GM12878 (cell line): ENCODE data around the gene WNK2. TPM values are rescaled to one million over a fixed set of nuclear protein-coding genes. Genes with fewer than 3 reads are reported as not detected.

Experiments used
- ATAC-seq: fragments of 200-7000 bp; cut with Tn5 transposase; 3 replicates; pipeline ENCODE4 v1.9.1; 2020; ENCODE audit warnings: mild to moderate bottlenecking, moderate library complexity
- BruUV-seq: library from RNA; stranded (reverse); fragments of 400-500 nt; replicated peaks from 2 replicates; lab custom pipeline; 2021; lab: Mats Ljungman, UMichigan
- CTCF ChIA-PET: fragments of 300-600 bp; sonication (Branson Sonifier 250); formaldehyde crosslinking; extraction: SDS; loops from one replicate; lab custom pipeline; 2021; ENCODE audit warnings: inconsistent platforms; lab: Yijun Ruan, JAX
- POLR2A ChIA-PET: fragments of 350-600 bp; formaldehyde crosslinking; extraction: SDS; loops from one replicate; lab custom pipeline; 2021; ENCODE audit warnings: inconsistent platforms; lab: Charles Lee
- RAD21 ChIA-PET: fragments of 300-600 bp; sonication (Branson Sonifier 250); formaldehyde crosslinking; loops from one replicate; lab custom pipeline; 2023; ENCODE audit warnings: antibody characterized with exemption; ENCODE audit not compliant: unreplicated experiment; lab: Charles Lee
- SMC1A ChIA-PET: fragments of 300-600 bp; sonication (Branson Sonifier 250); formaldehyde crosslinking; loops from one replicate; lab custom pipeline; 2023; ENCODE audit not compliant: unreplicated experiment, uncharacterized antibody; lab: Charles Lee
- DNase-seq: peaks from one replicate; pipeline ENCODE4 v3.0.0-alpha.2; 2011; ENCODE audit warnings: low read depth, low spot score
- FAIRE-seq: peaks from 3 replicates; lab custom pipeline; 2011; peaks lifted over from hg19 to GRCh38; lab: Jason Lieb, UNC
- H2AFZ ChIP-seq: 2 replicates; pipeline ENCODE4 v1.6.0; 2011; ENCODE audit warnings: low read depth, low read length, control low read depth; ENCODE audit not compliant: control insufficient read depth
- H3K27ac ChIP-seq: 2 replicates; pipeline ENCODE4 v1.5.1; 2011; ENCODE audit warnings: control low read depth; ENCODE audit not compliant: control insufficient read depth, insufficient read depth
- H3K27me3 ChIP-seq, 2 experiments: replicated peaks in 1 of 2; 2 replicates each; pipeline versions ENCODE4 v1.6.0 to v1.6.1; 2011; ENCODE audit warnings: low read length in 1 of 2; ENCODE audit not compliant: control insufficient read depth in 2 of 2, insufficient read depth in 2 of 2
- H3K36me3 ChIP-seq, 2 experiments: 2 replicates each; pipeline ENCODE4 v1.5.1; 2011; ENCODE audit warnings: low read length in 1 of 2; ENCODE audit not compliant: control insufficient read depth in 2 of 2, insufficient read depth in 2 of 2
- H3K4me1 ChIP-seq: 2 replicates; pipeline ENCODE4 v1.6.1; 2011; ENCODE audit warnings: mild to moderate bottlenecking, low read length, moderate library complexity, mixed read lengths; ENCODE audit not compliant: control insufficient read depth, insufficient read depth
- H3K4me2 ChIP-seq: 2 replicates; pipeline ENCODE4 v1.6.0; 2011; ENCODE audit warnings: control low read depth; ENCODE audit not compliant: control insufficient read depth, insufficient read depth
- H3K4me3 ChIP-seq: fragments of 200-600 bp; sonication (generic); 2 replicates; pipeline ENCODE4 v1.5.1; 2016
- H3K79me2 ChIP-seq: 2 replicates; pipeline ENCODE4 v1.6.0; 2011; ENCODE audit warnings: low read length; ENCODE audit not compliant: control insufficient read depth, insufficient read depth
- H3K9ac ChIP-seq: 2 replicates; pipeline ENCODE4 v1.8.0; 2011; ENCODE audit warnings: low read length, control low read depth, mixed read lengths; ENCODE audit not compliant: control insufficient read depth, insufficient read depth
- H3K9me3 ChIP-seq: replicated peaks from 3 replicates; pipeline ENCODE4 v1.5.1; 2011; ENCODE audit warnings: mild to moderate bottlenecking, low read length; ENCODE audit not compliant: control insufficient read depth, insufficient read depth
- H4K20me1 ChIP-seq: 2 replicates; pipeline ENCODE4 v1.6.0; 2011; ENCODE audit not compliant: control insufficient read depth, insufficient read depth
- FOXM1 ChIP-seq: IDR thresholded peaks from 2 replicates; pipeline ENCODE4 v1.6.1; 2012; ENCODE audit warnings: low read depth, mild to moderate bottlenecking, inconsistent platforms, low read length, moderate library complexity
- HCFC1 ChIP-seq: fragments of 150-350 bp; IDR thresholded peaks from 2 replicates; pipeline ENCODE4 v1.6.1; 2014; ENCODE audit warnings: low read length
- KDM1A ChIP-seq: fragments of 200-600 bp; sonication (generic); IDR thresholded peaks from 2 replicates; pipeline ENCODE4 v1.6.1; 2016; ENCODE audit warnings: borderline replicate concordance
- LARP7 ChIP-seq: fragments of 450-650 bp; IDR thresholded peaks from 2 replicates; pipeline ENCODE4 v1.6.1; 2017; ENCODE audit warnings: mild to moderate bottlenecking
- RFX5 ChIP-seq: IDR thresholded peaks from 2 replicates; pipeline ENCODE4 v1.6.1; 2011; ENCODE audit warnings: low read depth, low read length, improper control_type of control experiment
- SMAD1 ChIP-seq: fragments of 450-650 bp; IDR thresholded peaks from 2 replicates; pipeline ENCODE4 v1.6.1; 2018; ENCODE audit warnings: mild to moderate bottlenecking, low read depth; ENCODE audit not compliant: partially characterized antibody
- WRNIP1 ChIP-seq: IDR thresholded peaks from 2 replicates; pipeline ENCODE4 v1.6.1; 2011; ENCODE audit warnings: low read depth, low read length, improper control_type of control experiment, borderline replicate concordance
- ZZZ3 ChIP-seq: IDR thresholded peaks from 2 replicates; pipeline ENCODE4 v1.6.1; 2011; ENCODE audit warnings: low read depth; ENCODE audit not compliant: control insufficient read depth, insufficient read length
- WGBS: methylation state at CpG from one replicate; pipeline ENCODE4 v1.1.6; 2016; ENCODE audit warnings: low lambda C conversion rate; ENCODE audit not compliant: insufficient replicate concordance, insufficient coverage; ENCODE audit errors: missing lambda C conversion rate; 5-methylcytosine and 5-hydroxymethylcytosine counted together
- in situ Hi-C: fragments of 300-500 bp; cut with MboI; formaldehyde crosslinking; loops from 9 replicates; pipeline ENCODE4 v1.14.3; 2018; ENCODE audit warnings: mixed read lengths
- intact Hi-C: fragments of 100-400 bp; cut with micrococcal nuclease; formaldehyde crosslinking; loops from one replicate; pipeline ENCODE4 v1.14.2; 2022; ENCODE audit not compliant: unreplicated experiment
- polyA plus RNA-seq, 11 experiments: library from polyadenylated mRNA; depleted of rRNA in 4 of 11; unstranded in 6 of 11; stranded (reverse) in 5 of 11; fragments of >200 nt; fragmentation: Nextera tagmentation in 4 of 11; fragmentation: Illumina TruSeq in 1 of 11; extraction: Ambion mirVana in 4 of 11; extraction: Trizol in 1 of 11; gene quantifications; 1 replicate in 1 of 11; 2 replicates in 10 of 11; pipeline versions ENCODE4 v1.2.1 to v1.2.3, GENCODE V29; 2011 to 2016; ENCODE audit warnings: inconsistent platforms in 2 of 11, missing spikeins in 2 of 11, low read depth in 1 of 11
- total RNA-seq, 4 experiments: library from RNA; depleted of rRNA in 3 of 4; stranded (reverse); fragments of >200 nt in 3 of 4; fragmentation: Illumina TruSeq in 1 of 4; extraction: Trizol in 1 of 4; gene quantifications; 2 replicates each; pipeline versions ENCODE4 v1.2.1 to v1.2.3, GENCODE V29; 2013 to 2021
- TF ChIP-seq, protein P1 (sequence below): IDR thresholded peaks from 2 replicates; pipeline ENCODE4 v1.6.1; 2011; ENCODE audit warnings: borderline replicate concordance, low read depth, mild to moderate bottlenecking, moderate library complexity, mixed read lengths, low read length; ENCODE audit not compliant: insufficient read depth; ENCODE audit errors: extremely low read length

WNK2 gene
- total and polyA plus RNA-seq, 10 of the 15 experiments (the other 5 are each of a cell fraction or from before 2014, with no cell fraction given): 0.15 TPM; not detected in 9

DNA sequence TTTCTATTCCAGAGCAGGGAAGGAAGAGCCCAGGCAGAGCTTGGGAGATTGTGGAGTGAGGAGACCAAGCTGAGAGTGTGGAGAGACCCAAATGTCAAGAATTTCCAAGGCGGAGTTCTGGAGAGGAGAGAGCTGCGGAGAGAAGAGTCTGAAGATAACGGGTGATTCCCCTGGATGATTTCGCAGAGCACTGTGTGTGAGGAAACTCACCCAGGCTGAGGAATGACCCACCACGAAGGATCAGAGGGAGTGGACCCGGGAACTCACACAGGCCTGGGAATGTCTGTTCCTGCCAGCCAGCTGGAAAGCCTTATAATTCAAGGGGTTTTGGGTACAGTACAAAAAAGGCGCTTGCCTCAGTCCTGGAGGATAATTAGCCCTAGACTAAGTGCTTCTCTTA, 94.2 kb downstream of the WNK2 start:
- TF ChIP-seq RFX5 (no peak), FOXM1 (no peak), SMAD1 (no peak), KDM1A (no peak)
- TF ChIP-seq, protein P1, sequence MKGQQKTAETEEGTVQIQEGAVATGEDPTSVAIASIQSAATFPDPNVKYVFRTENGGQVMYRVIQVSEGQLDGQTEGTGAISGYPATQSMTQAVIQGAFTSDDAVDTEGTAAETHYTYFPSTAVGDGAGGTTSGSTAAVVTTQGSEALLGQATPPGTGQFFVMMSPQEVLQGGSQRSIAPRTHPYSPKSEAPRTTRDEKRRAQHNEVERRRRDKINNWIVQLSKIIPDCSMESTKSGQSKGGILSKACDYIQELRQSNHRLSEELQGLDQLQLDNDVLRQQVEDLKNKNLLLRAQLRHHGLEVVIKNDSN: no peak
- Histone ChIP-seq H2AFZ (no peak overlapping the region), H3K36me3 (no peaks in the 10 kb centered on the region), H3K9ac (no peak overlapping the region), H3K27me3 (no peaks in the 10 kb centered on the region; a peak in 1 of 4 replicates), H3K4me2 (no peak overlapping the region), H3K79me2 (no peaks in the 10 kb centered on the region), H3K4me3 (no peak overlapping the region), H3K27ac (no peak overlapping the region), H3K4me1 (no peaks in the 10 kb centered on the region), H4K20me1 (no peaks in the 10 kb centered on the region), H3K9me3 (no peaks in the 10 kb centered on the region)
- ChIA-PET SMC1A (no interaction called here), CTCF (interaction anchor here (1.1 kb wide), 1 partner anchor 288 kb away, joined by 3 read pairs; no protein-coding TSS in a partner anchor), RAD21 (no interaction called here), POLR2A (no interaction called here)
- intact Hi-C loops (no loop called here), in situ Hi-C loops (no loop called here)
- ATAC-seq (no peak), DNase-seq (no peak), FAIRE-seq (no peak)
- no TSS peak for BruUV-seq
- 50% methylated on average over 7 of the region's 7 CpGs for WGBS

DNA sequence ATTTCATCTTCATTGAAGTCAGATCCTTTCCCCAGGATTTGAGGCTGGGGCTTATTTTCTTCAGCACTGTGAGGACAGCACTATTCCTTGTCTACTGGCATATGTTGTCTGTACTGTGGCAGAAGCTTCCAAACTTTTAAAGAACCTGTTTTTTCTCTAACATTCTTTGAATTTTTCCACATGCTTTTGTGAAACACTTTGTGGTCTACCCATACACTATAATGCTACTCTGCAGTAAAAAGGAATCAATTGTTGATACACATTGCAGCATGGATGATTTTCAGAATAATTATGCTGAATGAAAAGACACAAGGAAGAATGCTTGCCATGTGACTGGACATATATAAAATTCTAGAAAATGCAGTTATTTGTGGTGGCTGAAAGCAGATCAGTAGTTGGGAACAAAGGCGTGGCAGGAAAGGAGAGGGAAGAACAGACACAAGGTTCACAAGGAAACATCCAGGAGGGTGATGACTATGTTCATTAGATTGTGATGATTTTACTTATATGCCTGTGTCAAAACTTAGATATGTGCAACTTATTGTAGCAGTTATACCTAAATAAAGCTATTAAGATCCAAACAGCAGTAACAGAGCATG, 96.8 kb downstream of the WNK2 start:
- Histone ChIP-seq H3K36me3 (no peaks in the 10 kb centered on the region), H4K20me1 (no peaks in the 10 kb centered on the region), H3K27me3 (no peaks in the 10 kb centered on the region; a peak in 2 of 4 replicates), H3K79me2 (no peaks in the 10 kb centered on the region), H3K4me1 (no peaks in the 10 kb centered on the region), H3K9ac (no peak overlapping the region), H3K27ac (no peak overlapping the region), H3K4me2 (no peak overlapping the region), H3K4me3 (no peak overlapping the region), H2AFZ (no peak overlapping the region), H3K9me3 (no peaks in the 10 kb centered on the region)
- in situ Hi-C loops (no loop called here), intact Hi-C loops (no loop called here)
- FAIRE-seq (no peak), DNase-seq (no peak), ATAC-seq (no peak)
- POLR2A ChIA-PET: no interaction called here
- RAD21 ChIA-PET: no interaction called here
- no TSS peak for BruUV-seq
- CTCF ChIA-PET: interaction anchor here (1.2 kb wide), 1 partner anchor 176 kb away, joined by 3 read pairs; no protein-coding TSS in a partner anchor
- SMC1A ChIA-PET: no interaction called here
- WGBS: 69% methylated on average over 1 of the region's 1 CpG
- no peak for TF ChIP-seq WRNIP1
- TF ChIP-seq HCFC1: no peak
- TF ChIP-seq ZZZ3: no peak
- no peak for TF ChIP-seq LARP7
